Kidney capillary endothelial cell (primary cell): Measurements from ENCODE around the gene CCDC188.

ENCODE experiments used
- DNase-seq: peaks from one replicate; pipeline ENCODE4 v3.0.0-alpha.2; 2018; ENCODE audit warnings: low spot score

Gene CCDC188

GRCh38 chr22:20184501-20185165, 33.8 kb upstream of the CCDC188 start:
- no peak for DNase-seq

GRCh38 chr22:20183823-20184222, 33.0 kb upstream of the CCDC188 start:
- DNase-seq: no peak

- no peak for DNase-seq
Observed at GRCh38 chr22:20183101-20183500, 32.2 kb upstream of the CCDC188 start.

- DNase-seq: no peak
Observed at GRCh38 chr22:20182365-20182764, 31.5 kb upstream of the CCDC188 start.

- no peak for DNase-seq
Observed at GRCh38 chr22:20181884-20182236, 31.0 kb upstream of the CCDC188 start.

GRCh38 chr22:20181194-20181883, 30.5 kb upstream of the CCDC188 start:
- no peak for DNase-seq

GRCh38 chr22:20180640-20181039, 29.8 kb upstream of the CCDC188 start:
- DNase-seq: no peak

GRCh38 chr22:20180245-20180630, 29.4 kb upstream of the CCDC188 start:
- no peak for DNase-seq

GRCh38 chr22:20179455-20180244, 28.8 kb upstream of the CCDC188 start:
- no peak for DNase-seq

GRCh38 chr22:20178915-20179227, 28.0 kb upstream of the CCDC188 start:
- DNase-seq: no peak

GRCh38 chr22:20178075-20178914, 27.4 kb upstream of the CCDC188 start:
- DNase-seq: no peak

GRCh38 chr22:20177217-20177911, 26.5 kb upstream of the CCDC188 start:
- DNase-seq: no peak

GRCh38 chr22:20176421-20177085, 25.7 kb upstream of the CCDC188 start:
- no peak for DNase-seq

- DNase-seq: no peak
Observed at GRCh38 chr22:20175597-20175900, 24.7 kb upstream of the CCDC188 start.

GRCh38 chr22:20174785-20175596, 24.1 kb upstream of the CCDC188 start:
- DNase-seq: no peak

GRCh38 chr22:20173772-20174171, 22.9 kb upstream of the CCDC188 start:
- no peak for DNase-seq

GRCh38 chr22:20173246-20173645, 22.4 kb upstream of the CCDC188 start:
- DNase-seq: no peak

- no peak for DNase-seq
Observed at GRCh38 chr22:20172141-20172613, 21.3 kb upstream of the CCDC188 start.

GRCh38 chr22:20171288-20172140, 20.7 kb upstream of the CCDC188 start:
- DNase-seq: no peak
